ENCODE results near the gene KCNMB2.

KCNMB2 gene

GRCh38 chr3:178802259-178802658 is 266.0 kb downstream of the KCNMB2 start:
- in situ Hi-C loops (cut with HindIII; ENCODE audit: low sequenced_read_pairs) = no loop called here

GRCh38 chr3:178802993-178803693 is 266.9 kb downstream of the KCNMB2 start:
- in situ Hi-C loops (cut with HindIII; ENCODE audit: low sequenced_read_pairs) = no loop called here

- in situ Hi-C loops (cut with HindIII; ENCODE audit: low sequenced_read_pairs) = no loop called here
Measured at GRCh38 chr3:178804606-178805005, 268.4 kb downstream of the KCNMB2 start.

- in situ Hi-C loops (cut with HindIII; ENCODE audit: low sequenced_read_pairs) = no loop called here
Measured at GRCh38 chr3:178805741-178806140, 269.5 kb downstream of the KCNMB2 start.

- in situ Hi-C loops (cut with HindIII; ENCODE audit: low sequenced_read_pairs) = no loop called here
Measured at GRCh38 chr3:178806651-178807050, 270.4 kb downstream of the KCNMB2 start.

GRCh38 chr3:178807694-178808093 is 271.5 kb downstream of the KCNMB2 start:
- in situ Hi-C loops (cut with HindIII; ENCODE audit: low sequenced_read_pairs) = no loop called here

- in situ Hi-C loops (cut with HindIII; ENCODE audit: low sequenced_read_pairs) = no loop called here
Measured at GRCh38 chr3:178808748-178809147, 272.5 kb downstream of the KCNMB2 start.

- in situ Hi-C loops (cut with HindIII; ENCODE audit: low sequenced_read_pairs) = no loop called here
Measured at GRCh38 chr3:178810181-178810580, 273.9 kb downstream of the KCNMB2 start.

GRCh38 chr3:178822722-178823121 is 286.5 kb downstream of the KCNMB2 start:
- in situ Hi-C loops (cut with HindIII; ENCODE audit: low sequenced_read_pairs) = no loop called here

GRCh38 chr3:178823150-178823549 is 286.9 kb downstream of the KCNMB2 start:
- in situ Hi-C loops (cut with HindIII; ENCODE audit: low sequenced_read_pairs) = no loop called here

GRCh38 chr3:178823591-178824246 is 287.5 kb downstream of the KCNMB2 start:
- in situ Hi-C loops (cut with HindIII; ENCODE audit: low sequenced_read_pairs) = no loop called here

- in situ Hi-C loops (cut with HindIII; ENCODE audit: low sequenced_read_pairs) = no loop called here
Measured at GRCh38 chr3:178826435-178827123, 290.3 kb downstream of the KCNMB2 start.

GRCh38 chr3:178827285-178827856 is 291.1 kb downstream of the KCNMB2 start:
- in situ Hi-C loops (cut with HindIII; ENCODE audit: low sequenced_read_pairs) = no loop called here

GRCh38 chr3:178833695-178834094 is 297.5 kb downstream of the KCNMB2 start:
- in situ Hi-C loops (cut with HindIII; ENCODE audit: low sequenced_read_pairs) = no loop called here

GRCh38 chr3:178835033-178835432 is 298.8 kb downstream of the KCNMB2 start:
- in situ Hi-C loops (cut with HindIII; ENCODE audit: low sequenced_read_pairs) = no loop called here

GRCh38 chr3:178837512-178837911 is 301.3 kb downstream of the KCNMB2 start:
- in situ Hi-C loops (cut with HindIII; ENCODE audit: low sequenced_read_pairs) = no loop called here

- in situ Hi-C loops (cut with HindIII; ENCODE audit: low sequenced_read_pairs) = no loop called here
Measured at GRCh38 chr3:178840586-178840985, 304.4 kb downstream of the KCNMB2 start.

GRCh38 chr3:178841011-178841410 is 304.8 kb downstream of the KCNMB2 start:
- in situ Hi-C loops (cut with HindIII; ENCODE audit: low sequenced_read_pairs) = no loop called here

- in situ Hi-C loops (cut with HindIII; ENCODE audit: low sequenced_read_pairs) = no loop called here
Measured at GRCh38 chr3:178844916-178845315, 308.7 kb downstream of the KCNMB2 start.

GRCh38 chr3:178845420-178846118 is 309.3 kb downstream of the KCNMB2 start:
- in situ Hi-C loops (cut with HindIII; ENCODE audit: low sequenced_read_pairs) = no loop called here

GRCh38 chr3:178847190-178847589 is 311.0 kb downstream of the KCNMB2 start:
- in situ Hi-C loops (cut with HindIII; ENCODE audit: low sequenced_read_pairs) = no loop called here
